Fibroblast of skin of right biceps (primary cell): ENCODE measurements around the gene SINHCAF.
"Not testable (repeated sequence)": the region's sequence is repeated elsewhere in the genome, so short reads cannot be mapped to it uniquely, and the experiment has no call there.

Experiments
- DNase-seq: peaks from one replicate; pipeline ENCODE4 v3.0.0-alpha.2; 2013

Gene SINHCAF

GRCh38 chr12:31303466-31303865 lies 22.5 kb downstream of the SINHCAF start:
- DNase-seq: no peak

- no peak for DNase-seq
Observed at GRCh38 chr12:31301311-31301710, 24.6 kb downstream of the SINHCAF start.

GRCh38 chr12:31300783-31301182 lies 25.2 kb downstream of the SINHCAF start:
- DNase-seq: no peak

GRCh38 chr12:31300341-31300740 lies 25.6 kb downstream of the SINHCAF start:
- no peak for DNase-seq

GRCh38 chr12:31298922-31299321 lies 27.0 kb downstream of the SINHCAF start:
- no peak for DNase-seq

- DNase-seq: no peak
Observed at GRCh38 chr12:31298515-31298910, 27.4 kb downstream of the SINHCAF start.

GRCh38 chr12:31297572-31298514 lies 28.1 kb downstream of the SINHCAF start:
- no peak for DNase-seq

- DNase-seq: no peak
Observed at GRCh38 chr12:31289441-31289840, 36.5 kb downstream of the SINHCAF start.

- no peak for DNase-seq
Observed at GRCh38 chr12:31288381-31288780, 37.6 kb downstream of the SINHCAF start.

GRCh38 chr12:31280183-31280582 lies 45.8 kb downstream of the SINHCAF start:
- no peak for DNase-seq

- no peak for DNase-seq
Observed at GRCh38 chr12:31279390-31279924, 46.5 kb downstream of the SINHCAF start.

GRCh38 chr12:31278832-31279231 lies 47.1 kb downstream of the SINHCAF start:
- DNase-seq: no peak

- no peak for DNase-seq
Observed at GRCh38 chr12:31278424-31278823, 47.5 kb downstream of the SINHCAF start.

- no peak for DNase-seq
Observed at GRCh38 chr12:31277081-31277480, 48.9 kb downstream of the SINHCAF start.

- DNase-seq: no peak
Observed at GRCh38 chr12:31275491-31275890, 50.5 kb downstream of the SINHCAF start.

GRCh38 chr12:31274520-31275300 lies 51.2 kb downstream of the SINHCAF start:
- DNase-seq: no peak

- not testable (repeated sequence) for DNase-seq
Observed at GRCh38 chr12:31273794-31274193, 52.2 kb downstream of the SINHCAF start.

GRCh38 chr12:31272607-31273225 lies 53.2 kb downstream of the SINHCAF start:
- DNase-seq: no peak

GRCh38 chr12:31267966-31268365 lies 58.0 kb downstream of the SINHCAF start:
- no peak for DNase-seq

GRCh38 chr12:31265722-31266121 lies 60.2 kb downstream of the SINHCAF start:
- no peak for DNase-seq

GRCh38 chr12:31263661-31264060 lies 62.3 kb downstream of the SINHCAF start:
- no peak for DNase-seq

GRCh38 chr12:31261744-31262143 lies 64.2 kb downstream of the SINHCAF start:
- no peak for DNase-seq

GRCh38 chr12:31260840-31261239 lies 65.1 kb downstream of the SINHCAF start:
- no peak for DNase-seq
